IPS DF 4.7 (cell line): ENCODE measurements around the gene SCYL1.
"Not testable (repeated sequence)": the region's sequence is repeated elsewhere in the genome, so short reads cannot be mapped to it uniquely, and the experiment has no call there.

Experiments used
- DNase-seq: peaks from one replicate; pipeline ENCODE4 v3.0.0-alpha.2; 2013; ENCODE audit warnings: low spot score; ENCODE audit errors: extremely low read depth

Gene SCYL1

DNA sequence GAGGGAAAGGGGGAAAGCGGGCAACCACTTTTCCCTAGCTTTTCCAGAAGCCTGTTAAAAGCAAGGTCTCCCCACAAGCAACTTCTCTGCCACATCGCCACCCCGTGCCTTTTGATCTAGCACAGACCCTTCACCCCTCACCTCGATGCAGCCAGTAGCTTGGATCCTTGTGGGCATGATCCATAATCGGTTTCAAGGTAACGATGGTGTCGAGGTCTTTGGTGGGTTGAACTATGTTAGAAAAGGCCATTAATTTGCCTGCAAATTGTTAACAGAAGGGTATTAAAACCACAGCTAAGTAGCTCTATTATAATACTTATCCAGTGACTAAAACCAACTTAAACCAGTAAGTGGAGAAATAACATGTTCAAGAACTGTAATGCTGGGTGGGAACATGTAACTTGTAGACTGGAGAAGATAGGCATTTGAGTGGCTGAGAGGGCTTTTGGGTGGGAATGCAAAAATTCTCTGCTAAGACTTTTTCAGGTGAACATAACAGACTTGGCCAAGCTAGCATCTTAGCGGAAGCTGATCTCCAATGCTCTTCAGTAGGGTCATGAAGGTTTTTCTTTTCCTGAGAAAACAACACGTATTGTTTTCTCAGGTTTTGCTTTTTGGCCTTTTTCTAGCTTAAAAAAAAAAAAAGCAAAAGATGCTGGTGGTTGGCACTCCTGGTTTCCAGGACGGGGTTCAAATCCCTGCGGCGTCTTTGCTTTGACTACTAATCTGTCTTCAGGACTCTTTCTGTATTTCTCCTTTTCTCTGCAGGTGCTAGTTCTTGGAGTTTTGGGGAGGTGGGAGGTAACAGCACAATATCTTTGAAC lies 19.2 kb upstream of the SCYL1 start:
- DNase-seq, result no peak

GRCh38 chr11:65506290-65506771 lies 18.6 kb upstream of the SCYL1 start:
- DNase-seq, result no peak

DNA sequence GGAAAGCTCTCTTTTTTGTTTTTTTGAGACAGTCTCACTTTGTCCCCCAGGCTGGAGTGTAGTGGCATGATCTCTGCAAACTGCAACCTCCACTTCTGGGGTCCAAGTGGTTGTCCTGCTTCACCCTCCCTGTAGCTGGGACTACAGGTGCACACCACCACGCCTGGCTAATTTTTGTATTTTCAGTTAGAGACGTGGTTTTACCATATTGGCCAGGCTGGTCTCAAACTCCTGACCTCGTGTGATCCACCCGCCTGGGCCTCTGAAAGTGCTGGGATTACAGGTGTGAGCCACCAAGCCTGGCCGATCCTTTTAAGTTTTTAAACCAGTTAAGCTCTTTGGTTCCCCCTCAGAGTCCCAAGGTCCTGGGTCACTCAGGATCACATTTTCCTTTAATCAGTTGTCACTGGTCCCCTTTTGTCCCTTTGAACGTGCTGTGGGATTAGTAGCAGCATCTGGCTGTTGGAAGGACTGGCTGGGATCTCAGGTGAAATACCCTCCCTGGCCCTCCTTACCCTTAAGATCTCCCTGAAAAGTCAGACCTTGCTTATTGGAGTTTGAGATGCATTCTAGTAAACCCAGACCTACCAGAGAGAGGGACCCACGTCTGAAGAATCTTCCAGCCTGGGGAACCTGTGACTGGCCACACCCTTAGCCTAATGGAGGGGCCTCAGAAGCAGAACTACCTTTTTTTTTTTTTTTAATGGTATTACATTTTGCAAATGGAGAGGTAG lies 17.9 kb upstream of the SCYL1 start:
- DNase-seq, result no peak

GRCh38 chr11:65512311-65512710 lies 12.6 kb upstream of the SCYL1 start:
- not testable (repeated sequence) for DNase-seq

DNA sequence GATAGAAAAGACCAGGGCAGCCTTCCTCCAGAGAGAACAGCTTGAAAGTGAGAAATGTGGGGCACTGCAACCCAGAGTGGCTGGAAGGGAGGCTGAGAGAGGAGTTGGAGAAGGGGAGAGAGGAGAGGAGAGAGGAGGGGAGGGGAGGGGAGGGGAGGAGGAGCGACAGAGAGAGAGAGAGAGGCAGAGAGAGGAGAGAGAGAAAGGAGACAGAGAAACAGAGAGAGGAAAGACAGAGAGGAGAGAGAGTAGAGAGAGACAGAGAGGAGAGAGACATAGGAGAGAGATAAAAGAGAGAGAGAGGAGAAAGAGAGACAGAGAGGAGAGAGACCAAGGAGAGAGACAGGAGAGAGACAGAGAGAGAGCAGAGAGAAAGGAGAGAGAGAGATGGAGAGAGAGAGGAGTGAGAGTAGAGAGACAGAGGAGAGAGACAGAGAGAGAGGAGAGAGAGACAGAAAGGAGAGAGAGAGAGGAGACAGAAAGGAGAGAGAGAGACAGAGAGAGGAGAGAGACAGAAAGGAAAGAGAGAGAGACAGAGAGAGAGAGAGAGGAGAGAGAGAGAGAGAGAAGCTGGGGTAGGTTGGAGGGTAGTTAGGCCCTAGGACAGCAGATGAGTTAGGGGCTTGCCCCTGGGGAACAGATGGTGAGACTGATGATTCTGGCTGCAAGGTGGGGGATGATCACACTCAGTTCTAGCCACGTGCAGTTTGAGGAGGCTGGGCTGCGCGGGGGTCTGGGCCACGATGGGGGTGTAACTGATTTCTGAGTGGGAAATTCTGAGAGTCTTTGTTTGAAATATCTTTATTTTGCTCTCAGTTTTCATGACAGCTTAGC lies 8.5 kb upstream of the SCYL1 start:
- no peak for DNase-seq

DNA sequence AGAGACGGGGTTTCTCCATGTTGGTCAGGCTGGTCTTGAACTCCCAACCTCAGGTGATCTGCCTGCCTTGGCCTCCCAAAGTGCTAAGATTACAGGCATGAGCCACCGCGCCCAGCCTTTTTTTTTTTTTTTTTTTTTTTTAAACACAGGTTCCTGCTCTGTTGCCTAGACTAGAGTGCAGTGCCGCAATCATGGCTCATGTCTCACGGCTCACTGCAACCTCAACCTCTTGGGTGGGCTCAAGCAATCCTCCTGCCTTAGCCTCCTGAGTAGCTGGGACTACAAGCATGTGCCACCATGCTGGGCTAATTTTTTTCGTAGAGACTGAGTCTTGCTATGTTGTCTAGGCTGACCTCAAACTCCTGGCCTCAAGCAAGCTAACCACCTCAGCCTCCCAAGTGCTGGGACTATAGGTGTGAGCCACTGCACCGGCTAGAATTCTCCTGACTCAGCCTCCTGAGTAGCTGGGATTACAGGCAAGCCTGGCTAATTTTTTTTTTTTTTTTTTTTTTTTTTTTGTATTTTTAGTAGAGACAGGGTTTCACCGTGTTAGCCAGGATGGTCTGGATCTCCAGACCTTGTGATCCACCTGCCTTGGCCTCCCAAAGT lies 5.8 kb upstream of the SCYL1 start:
- DNase-seq, result not testable (repeated sequence)

- not testable (repeated sequence) for DNase-seq
Measured at GRCh38 chr11:65521777-65522521, 2.9 kb upstream of the SCYL1 start.

DNA sequence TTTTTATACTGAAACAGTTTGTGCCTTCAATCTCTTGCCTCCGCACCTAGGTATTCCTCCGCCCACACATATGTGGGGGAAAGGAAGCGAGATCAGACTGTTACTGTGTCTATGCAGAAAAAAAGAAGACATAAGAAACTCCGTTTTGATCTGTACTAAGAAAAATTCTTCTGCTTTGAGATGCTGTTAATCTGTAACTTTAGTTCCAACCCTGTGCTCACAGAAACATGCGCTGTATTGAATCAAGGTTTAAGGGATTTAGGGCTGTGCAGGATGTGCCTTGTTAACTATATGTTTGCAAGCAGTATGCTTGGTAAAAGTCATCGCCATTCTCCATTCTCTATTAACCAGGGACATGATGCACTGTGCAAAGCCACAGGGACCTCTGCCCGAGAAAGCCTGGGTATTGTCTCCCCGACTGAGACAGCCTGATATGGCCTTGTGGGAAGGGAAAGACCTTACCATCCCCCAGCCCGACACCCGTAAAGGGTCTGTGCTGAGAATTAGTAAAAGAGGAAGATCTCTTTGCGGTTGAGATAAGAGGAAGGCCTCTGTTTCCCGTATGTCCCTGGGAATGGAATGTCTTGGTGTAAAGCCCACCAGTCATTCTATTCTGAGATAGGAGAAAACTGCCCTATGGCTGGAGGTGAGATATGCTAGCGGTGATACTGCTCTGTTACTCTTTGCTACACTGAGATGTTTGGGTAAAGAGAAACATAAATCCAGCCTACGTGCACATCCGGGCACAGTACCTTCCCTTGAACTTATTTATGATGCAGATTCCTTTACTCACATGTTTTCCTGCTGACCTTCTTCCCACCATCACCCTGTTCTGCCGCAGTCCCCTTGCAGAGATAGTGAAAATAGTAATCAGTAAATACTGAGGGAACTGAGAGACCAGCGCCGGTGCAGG lies 1.9 kb upstream of the SCYL1 start:
- DNase-seq, result not testable (repeated sequence)

- DNase-seq, result not testable (repeated sequence)
Measured at GRCh38 chr11:65523631-65523968, 1.3 kb upstream of the SCYL1 start.

DNA sequence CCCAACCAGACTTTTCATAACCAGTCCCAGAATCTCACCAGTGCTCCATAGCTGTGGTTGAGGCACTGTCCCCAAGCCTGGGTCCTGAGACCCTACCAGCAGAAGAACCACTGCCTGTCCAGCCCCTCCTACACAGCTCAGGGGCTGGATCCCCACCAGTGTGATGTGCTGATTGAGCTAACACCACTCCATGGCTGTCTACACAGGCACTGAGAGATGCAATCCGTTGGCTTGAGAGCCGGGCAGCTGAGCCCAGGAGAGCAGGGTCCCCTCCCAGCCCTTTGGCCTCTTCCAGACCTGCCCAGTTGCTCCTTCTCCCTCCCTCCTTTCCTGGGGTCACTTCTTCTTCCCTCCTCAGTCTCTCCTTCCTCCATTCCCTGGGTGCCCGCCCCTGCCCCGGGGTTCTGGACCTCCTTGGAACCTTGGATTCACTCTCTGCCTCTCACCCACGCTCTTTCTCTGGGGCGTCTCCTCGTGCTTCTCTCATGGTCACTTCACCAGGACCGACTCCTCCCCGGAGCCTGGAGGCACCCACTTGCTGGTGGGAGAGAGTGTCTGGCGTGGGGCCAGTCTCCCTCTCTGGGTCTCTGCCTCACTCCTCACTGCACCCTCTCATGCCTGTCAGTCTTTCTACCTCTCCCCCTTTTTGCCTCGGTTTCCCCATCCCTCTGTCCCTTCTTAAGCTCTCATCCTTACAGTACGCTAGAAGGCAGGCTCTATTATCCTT lies 706 bp upstream of the SCYL1 start:
- no peak for DNase-seq

DNA sequence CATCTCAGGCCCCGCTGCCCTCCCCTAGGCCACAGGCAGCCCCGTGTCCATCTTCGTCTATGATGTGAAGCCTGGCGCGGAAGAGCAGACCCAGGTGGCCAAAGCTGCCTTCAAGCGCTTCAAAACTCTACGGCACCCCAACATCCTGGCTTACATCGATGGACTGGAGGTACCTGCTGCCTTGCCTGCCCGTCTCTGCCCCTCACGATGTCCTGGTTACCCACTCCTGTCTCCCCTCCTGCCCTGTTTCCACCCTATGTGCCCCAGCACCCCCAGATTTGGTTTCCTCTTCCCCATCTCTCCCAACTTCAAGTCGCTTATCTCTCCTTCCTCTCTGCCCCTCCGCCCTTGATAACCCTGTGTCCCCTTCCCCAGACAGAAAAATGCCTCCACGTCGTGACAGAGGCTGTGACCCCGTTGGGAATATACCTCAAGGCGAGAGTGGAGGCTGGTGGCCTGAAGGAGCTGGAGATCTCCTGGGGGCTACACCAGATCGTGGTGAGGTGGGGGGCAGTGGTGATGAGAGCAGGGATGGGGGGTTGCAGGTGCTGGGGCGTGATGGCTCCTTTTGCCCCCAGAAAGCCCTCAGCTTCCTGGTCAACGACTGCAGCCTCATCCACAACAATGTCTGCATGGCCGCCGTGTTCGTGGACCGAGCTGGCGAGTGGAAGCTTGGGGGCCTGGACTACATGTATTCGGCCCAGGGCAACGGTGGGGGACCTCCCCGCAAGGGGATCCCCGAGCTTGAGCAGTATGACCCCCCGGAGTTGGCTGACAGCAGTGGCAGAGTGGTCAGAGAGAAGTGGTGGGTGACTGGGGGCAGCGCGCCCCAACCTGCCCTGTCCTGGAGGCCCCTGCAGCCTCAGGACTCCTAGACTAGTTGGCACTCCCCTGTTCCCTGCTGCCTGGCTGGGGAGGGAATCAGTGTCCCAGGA lies 930 bp downstream of the SCYL1 start:
- no peak for DNase-seq

DNA sequence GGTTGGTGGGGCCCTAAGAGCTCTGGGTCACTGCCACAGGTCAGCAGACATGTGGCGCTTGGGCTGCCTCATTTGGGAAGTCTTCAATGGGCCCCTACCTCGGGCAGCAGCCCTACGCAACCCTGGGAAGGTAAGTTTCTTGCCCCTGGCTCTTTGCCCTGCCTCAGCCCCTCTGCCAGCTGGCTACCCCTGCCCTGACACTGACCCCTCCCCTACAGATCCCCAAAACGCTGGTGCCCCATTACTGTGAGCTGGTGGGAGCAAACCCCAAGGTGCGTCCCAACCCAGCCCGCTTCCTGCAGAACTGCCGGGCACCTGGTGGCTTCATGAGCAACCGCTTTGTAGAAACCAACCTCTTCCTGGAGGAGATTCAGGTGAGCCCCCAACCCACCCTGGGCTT lies 1.9 kb downstream of the SCYL1 start:
- DNase-seq, result no peak

- no peak for DNase-seq
Measured at GRCh38 chr11:65528819-65529350, 4.0 kb downstream of the SCYL1 start.

GRCh38 chr11:65529475-65530156 lies 4.7 kb downstream of the SCYL1 start:
- no peak for DNase-seq

GRCh38 chr11:65530157-65530496 lies 5.2 kb downstream of the SCYL1 start:
- DNase-seq, result no peak

- no peak for DNase-seq
Measured at GRCh38 chr11:65532388-65533064, 7.6 kb downstream of the SCYL1 start.

DNA sequence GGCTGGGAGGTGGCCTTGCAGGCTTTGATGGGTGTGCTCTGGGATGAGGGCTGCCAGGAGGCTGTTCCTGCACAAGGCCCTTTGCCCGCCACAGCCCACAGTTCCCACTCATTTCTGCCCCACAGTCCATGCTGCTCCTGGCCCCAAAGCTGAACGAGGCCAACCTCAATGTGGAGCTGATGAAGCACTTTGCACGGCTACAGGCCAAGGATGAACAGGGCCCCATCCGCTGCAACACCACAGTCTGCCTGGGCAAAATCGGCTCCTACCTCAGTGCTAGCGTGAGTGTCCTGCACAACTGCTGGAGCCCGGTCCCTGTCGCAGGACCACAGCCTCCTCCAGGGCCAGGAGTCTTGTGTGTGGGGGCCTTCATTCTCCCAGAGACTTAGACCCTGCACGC lies 10.2 kb downstream of the SCYL1 start:
- DNase-seq, result no peak
